Caco-2 (cell line): ENCODE measurements around the gene LRRC14B. TPM values are rescaled to one million over a fixed set of nuclear protein-coding genes. Genes with fewer than 3 reads are reported as not detected.

Source experiments
- BruUV-seq: library from RNA; stranded (reverse); fragments of 400-500 nt; replicated peaks from 2 replicates; lab custom pipeline; 2021; lab: Mats Ljungman, UMichigan
- CTCF ChIA-PET: fragments of 300-600 bp; sonication (Branson Sonifier 250); formaldehyde crosslinking; loops from one replicate; lab custom pipeline; 2022; ENCODE audit warnings: antibody characterized with exemption; lab: Charles Lee
- POLR2A ChIA-PET: fragments of 300-600 bp; sonication (Branson Sonifier 250); formaldehyde crosslinking; loops from one replicate; lab custom pipeline; 2022; ENCODE audit warnings: antibody characterized with exemption; lab: Charles Lee
- DNase-seq, 2 experiments: peaks; one replicate each; pipeline versions ENCODE4 v3.0.0 to v3.0.0-alpha.2; 2020 to 2022
- H3K27me3 ChIP-seq: replicated peaks from 2 replicates; pipeline ENCODE4 v1.6.0; 2011; ENCODE audit warnings: low read length; ENCODE audit not compliant: control insufficient read depth, insufficient read depth
- H3K36me3 ChIP-seq: 2 replicates; pipeline ENCODE4 v1.5.1; 2011; ENCODE audit warnings: low read length; ENCODE audit not compliant: control insufficient read depth, insufficient read depth
- H3K4me1 ChIP-seq: fragments of 250-450 bp; sonication (Bioruptor Pico); 2 replicates; pipeline ENCODE4 v1.5.1; 2020; ENCODE audit warnings: mild to moderate bottlenecking
- H3K4me3 ChIP-seq: 2 replicates; pipeline ENCODE4 v1.5.1; 2011; ENCODE audit warnings: low read depth, mild to moderate bottlenecking, control low read depth, low read length
- H3K9me3 ChIP-seq: fragments of 250-450 bp; sonication (Bioruptor Pico); 2 replicates; pipeline ENCODE4 v1.5.1; 2020; ENCODE audit warnings: mild to moderate bottlenecking, moderate library complexity
- H3K27ac Mint-ChIP-seq: one replicate; pipeline ENCODE4 v1.8.0; 2022; ENCODE audit warnings: mixed read lengths; ENCODE audit not compliant: unreplicated experiment
- H3K27me3 Mint-ChIP-seq: one replicate; pipeline ENCODE4 v1.8.0; 2022; ENCODE audit warnings: mixed read lengths; ENCODE audit not compliant: insufficient read depth, unreplicated experiment
- H3K36me3 Mint-ChIP-seq: one replicate; pipeline ENCODE4 v1.8.0; 2022; ENCODE audit warnings: mild to moderate bottlenecking, mixed read lengths; ENCODE audit not compliant: insufficient read depth, unreplicated experiment
- H3K4me1 Mint-ChIP-seq: one replicate; pipeline ENCODE4 v1.8.0; 2022; ENCODE audit warnings: low read depth, mixed read lengths; ENCODE audit not compliant: unreplicated experiment
- H3K4me3 Mint-ChIP-seq: one replicate; pipeline ENCODE4 v1.8.0; 2022; ENCODE audit warnings: mild to moderate bottlenecking, moderate library complexity, mixed read lengths; ENCODE audit not compliant: unreplicated experiment
- H3K9me3 Mint-ChIP-seq: one replicate; pipeline ENCODE4 v1.8.0; 2022; ENCODE audit warnings: mixed read lengths; ENCODE audit not compliant: unreplicated experiment
- intact Hi-C: fragments of 100-400 bp; cut with micrococcal nuclease; formaldehyde crosslinking; loops from one replicate; pipeline ENCODE4 v1.10.0; 2022; ENCODE audit not compliant: unreplicated experiment
- total RNA-seq: library from RNA; stranded (reverse); gene quantifications from 2 replicates; pipeline ENCODE4 v1.2.3, GENCODE V29; 2022
- TF ChIP-seq, protein P1 (sequence below), 2 experiments: fragments of 200-600 bp in 1 of 2; IDR thresholded peaks; 1 replicate in 1 of 2; 2 replicates in 1 of 2; pipeline versions ENCODE4 v1.5.1 to v1.8.0; 2011 to 2022; ENCODE audit warnings: antibody characterized with exemption in 1 of 2, control low read depth in 1 of 2, inconsistent platforms in 1 of 2, low read depth in 1 of 2, low read length in 1 of 2, mild to moderate bottlenecking in 1 of 2, moderate library complexity in 1 of 2; ENCODE audit not compliant: insufficient read depth in 1 of 2, severe bottlenecking in 1 of 2, unreplicated experiment in 1 of 2

The LRRC14B gene
- total RNA-seq, 1 experiment from 2014 or later = not detected

DNA sequence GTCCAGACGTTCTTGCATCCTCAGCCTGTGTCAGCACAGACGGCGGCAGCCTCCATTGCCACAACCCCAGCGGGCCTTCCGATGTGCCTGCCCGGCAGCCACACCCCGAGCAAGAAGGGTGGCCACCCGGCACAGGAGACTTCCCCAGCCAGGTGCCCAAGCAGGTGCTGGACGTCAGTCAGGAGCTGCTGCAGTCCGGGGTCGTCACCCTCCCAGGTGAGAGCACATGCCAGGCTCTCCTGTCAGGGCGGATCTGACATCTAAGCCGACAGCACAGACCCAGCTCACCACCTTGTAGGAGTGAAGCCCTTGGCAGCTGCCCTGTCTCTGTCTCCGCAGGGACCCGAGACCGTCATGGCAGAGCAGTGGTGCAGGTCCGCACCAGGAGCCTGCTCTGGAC lies 48.3 kb upstream of the LRRC14B start:
- intact Hi-C loops = no loop called here
- H3K4me1 Mint-ChIP-seq = no peaks in the 10 kb centered on the region

DNA sequence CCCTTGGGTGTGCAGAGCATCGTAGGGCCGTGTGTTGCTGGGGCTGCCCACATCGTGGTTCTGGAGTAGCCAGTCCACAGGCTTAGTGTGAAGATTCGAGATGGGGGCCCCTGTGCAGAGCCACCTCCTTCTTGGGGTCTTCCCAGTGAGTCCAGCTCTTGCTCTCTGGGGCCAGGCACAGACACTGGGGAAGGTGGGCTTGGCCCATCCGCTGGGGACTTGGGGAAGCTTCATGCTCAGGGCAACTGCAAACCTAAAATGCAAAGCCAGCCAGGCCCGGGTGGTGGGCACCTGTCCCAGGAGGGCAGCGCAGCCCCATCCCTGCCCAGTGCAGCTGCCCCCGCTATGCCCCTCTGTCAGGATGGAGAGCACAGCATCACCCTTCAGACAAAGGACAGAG lies 46.4 kb upstream of the LRRC14B start:
- no peaks in the 10 kb centered on the region for H3K27me3 Mint-ChIP-seq
- BruUV-seq = no TSS peak
- peaks cover 2% of the 10 kb centered on the region; the same call in 1 of the 2 replicates for H3K36me3 ChIP-seq
- ChIA-PET POLR2A (no interaction called here), CTCF (no interaction called here)
- no peak overlapping the region for H3K4me3 ChIP-seq
- DNase-seq = no peak
- intact Hi-C loops = no loop called here
- peaks cover 20% of the 10 kb centered on the region for H3K9me3 ChIP-seq
- H3K27me3 ChIP-seq = no peaks in the 10 kb centered on the region
- H3K4me3 Mint-ChIP-seq = no peak overlapping the region
- H3K36me3 Mint-ChIP-seq = peaks cover 51% of the 10 kb centered on the region
- H3K27ac Mint-ChIP-seq = no peak overlapping the region
- no peaks in the 10 kb centered on the region for H3K4me1 ChIP-seq
- TF ChIP-seq, protein P1, sequence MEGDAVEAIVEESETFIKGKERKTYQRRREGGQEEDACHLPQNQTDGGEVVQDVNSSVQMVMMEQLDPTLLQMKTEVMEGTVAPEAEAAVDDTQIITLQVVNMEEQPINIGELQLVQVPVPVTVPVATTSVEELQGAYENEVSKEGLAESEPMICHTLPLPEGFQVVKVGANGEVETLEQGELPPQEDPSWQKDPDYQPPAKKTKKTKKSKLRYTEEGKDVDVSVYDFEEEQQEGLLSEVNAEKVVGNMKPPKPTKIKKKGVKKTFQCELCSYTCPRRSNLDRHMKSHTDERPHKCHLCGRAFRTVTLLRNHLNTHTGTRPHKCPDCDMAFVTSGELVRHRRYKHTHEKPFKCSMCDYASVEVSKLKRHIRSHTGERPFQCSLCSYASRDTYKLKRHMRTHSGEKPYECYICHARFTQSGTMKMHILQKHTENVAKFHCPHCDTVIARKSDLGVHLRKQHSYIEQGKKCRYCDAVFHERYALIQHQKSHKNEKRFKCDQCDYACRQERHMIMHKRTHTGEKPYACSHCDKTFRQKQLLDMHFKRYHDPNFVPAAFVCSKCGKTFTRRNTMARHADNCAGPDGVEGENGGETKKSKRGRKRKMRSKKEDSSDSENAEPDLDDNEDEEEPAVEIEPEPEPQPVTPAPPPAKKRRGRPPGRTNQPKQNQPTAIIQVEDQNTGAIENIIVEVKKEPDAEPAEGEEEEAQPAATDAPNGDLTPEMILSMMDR (IDR thresholded peaks at IDR 0.05; ENCODE audit: insufficient read depth in 1 of 2, low read depth in 1 of 2, low read length in 1 of 2, severe bottlenecking in 1 of 2, unreplicated experiment in 1 of 2) = no peak
- H3K9me3 Mint-ChIP-seq = peaks cover 22% of the 10 kb centered on the region
- no peaks in the 10 kb centered on the region for H3K4me1 Mint-ChIP-seq

More for the DNA sequence above, 48.3 kb upstream of the LRRC14B start:
- CTCF ChIA-PET = no interaction called here
- no peak overlapping the region for H3K4me3 ChIP-seq
- Mint-ChIP-seq H3K9me3 (peaks cover 14% of the 10 kb centered on the region), H3K27me3 (no peaks in the 10 kb centered on the region), H3K4me3 (no peak overlapping the region), H3K36me3 (peaks cover 45% of the 10 kb centered on the region), H3K27ac (no peak overlapping the region)
- POLR2A ChIA-PET = no interaction called here
- H3K36me3 ChIP-seq = peaks cover 2% of the 10 kb centered on the region; the same call in 1 of the 2 replicates
- DNase-seq = no peak
- no TSS peak for BruUV-seq
- H3K4me1 ChIP-seq = no peaks in the 10 kb centered on the region
- H3K9me3 ChIP-seq = peaks cover 13% of the 10 kb centered on the region
- no peaks in the 10 kb centered on the region for H3K27me3 ChIP-seq
- TF ChIP-seq, protein P1 (IDR thresholded peaks at IDR 0.05; ENCODE audit: insufficient read depth in 1 of 2, low read depth in 1 of 2, low read length in 1 of 2, severe bottlenecking in 1 of 2, unreplicated experiment in 1 of 2) = no peak

DNA sequence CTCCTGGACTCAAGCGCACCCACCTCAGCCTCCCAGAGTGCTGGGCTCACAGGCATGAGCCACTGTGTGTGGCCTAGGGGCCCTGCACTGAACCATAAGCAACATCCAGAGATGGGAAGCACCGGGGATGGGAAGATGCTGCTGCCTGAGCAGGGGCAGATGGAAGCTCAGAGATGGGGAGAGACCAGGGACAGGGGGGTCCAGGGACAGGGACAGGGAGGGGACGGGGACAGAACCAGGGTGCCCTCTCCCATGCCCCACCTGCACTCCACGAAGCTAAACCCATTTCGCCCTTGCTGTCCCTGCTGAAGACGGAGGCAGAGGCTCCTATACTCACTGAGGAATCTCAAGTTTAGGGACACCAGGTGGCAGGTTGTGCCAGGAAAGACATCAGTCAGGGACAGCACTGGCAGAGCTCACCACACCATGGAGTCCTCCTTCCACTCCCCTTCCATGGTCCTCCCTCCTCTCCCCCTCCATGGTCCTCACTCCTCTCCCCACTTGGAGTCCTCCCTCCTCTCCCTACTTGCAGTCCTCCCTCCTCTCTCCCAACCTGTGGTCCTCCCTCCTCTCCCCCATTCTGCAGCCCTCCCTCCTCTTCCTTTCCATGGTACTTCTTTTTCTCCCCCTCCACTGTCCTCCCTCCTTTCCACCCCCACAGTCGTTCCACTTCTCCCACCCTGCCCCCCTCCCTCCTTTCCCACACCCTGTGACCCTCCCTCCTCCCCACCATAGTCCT lies 45.5 kb upstream of the LRRC14B start:
- Mint-ChIP-seq H3K36me3 (peaks cover 51% of the 10 kb centered on the region), H3K4me3 (no peak overlapping the region), H3K27me3 (no peaks in the 10 kb centered on the region), H3K9me3 (peaks cover 22% of the 10 kb centered on the region), H3K4me1 (no peaks in the 10 kb centered on the region), H3K27ac (no peak overlapping the region)
- peaks cover 2% of the 10 kb centered on the region; the same call in 1 of the 2 replicates for H3K36me3 ChIP-seq
- H3K4me3 ChIP-seq = no peak overlapping the region
- ChIA-PET CTCF (no interaction called here), POLR2A (no interaction called here)
- no peaks in the 10 kb centered on the region for H3K4me1 ChIP-seq
- TF ChIP-seq, protein P1 (IDR thresholded peaks at IDR 0.05; ENCODE audit: insufficient read depth in 1 of 2, low read depth in 1 of 2, low read length in 1 of 2, severe bottlenecking in 1 of 2, unreplicated experiment in 1 of 2) = no peak
- BruUV-seq = no TSS peak
- H3K27me3 ChIP-seq = no peaks in the 10 kb centered on the region
- peaks cover 20% of the 10 kb centered on the region for H3K9me3 ChIP-seq
- intact Hi-C loops = no loop called here
- DNase-seq = no peak
